ENCODE measurements around the gene SEPTIN8.
A peak's percentile ranks its signal among the peaks of the same experiment; 100 is the strongest.

The SEPTIN8 gene

GRCh38 chr5:132815454-132815853 lies 38.4 kb upstream of the SEPTIN8 start:
- Histone ChIP-seq H4K8ac (ENCODE audit: low read length) (no peak overlapping the region), H3K4me3 (ENCODE audit: insufficient read depth in 1 of 2, low read depth in 1 of 2, low read length in 2 of 2) (no peak overlapping the region), H4K91ac (ENCODE audit: low read length) (no peak overlapping the region), H2BK120ac (ENCODE audit: low read depth, low read length) (no peak overlapping the region), H3K27me3 (ENCODE audit: control insufficient read depth in 1 of 2, insufficient read depth in 1 of 2, low read length in 2 of 2) (peaks cover 15 to 33% of the 10 kb centered on the region in 2 experiments), H2AFZ (ENCODE audit: low read depth, low read length) (no peak overlapping the region), H3K14ac (ENCODE audit: low read length in 2 of 2) (no peak overlapping the region), H2BK15ac (ENCODE audit: low read depth, poor library complexity, severe bottlenecking) (no peak overlapping the region), H2AK5ac (ENCODE audit: low read length, severe bottlenecking) (no peak overlapping the region), H3K4me2 (ENCODE audit: low read length, poor library complexity, severe bottlenecking) (no peak overlapping the region), H3K79me1 (replicated peaks; ENCODE audit: low read length, poor library complexity, severe bottlenecking) (no peaks in the 10 kb centered on the region), H3K18ac (ENCODE audit: low read depth in 1 of 2, low read length in 2 of 2) (no peak overlapping the region), H3K27ac (ENCODE audit: low read length, poor library complexity, severe bottlenecking) (no peak overlapping the region), H3K23ac (ENCODE audit: low read length in 2 of 2) (no peak overlapping the region), H3K9me3 (ENCODE audit: control insufficient read depth, low read length) (no peaks in the 10 kb centered on the region), H3K4ac (ENCODE audit: low read depth in 1 of 2, low read length in 2 of 2) (no peak overlapping the region), H3K36me3 (ENCODE audit: control insufficient read depth in 1 of 2, insufficient read depth in 2 of 2, low read depth in 1 of 2, low read length in 2 of 2) (peaks cover 0 to 7% of the 10 kb centered on the region in 2 experiments), H2BK12ac (ENCODE audit: low read length in 2 of 2) (no peak overlapping the region), H3K4me1 (ENCODE audit: control insufficient read depth, insufficient read depth, low read depth, low read length) (peaks cover 19% of the 10 kb centered on the region), H3K9ac (ENCODE audit: low read length) (no peak overlapping the region), H2BK5ac (ENCODE audit: low read depth, low read length, poor library complexity, severe bottlenecking) (no peak overlapping the region)
- no CpG with 5 or more reads among the region's 1 CpG for WGBS
- no peak for DNase-seq

GRCh38 chr5:132814503-132815294 lies 37.7 kb upstream of the SEPTIN8 start:
- H3K14ac ChIP-seq (ENCODE audit: low read length in 2 of 2) = peak overlapping the region in 1 of 2 experiments; percentile 18
- no peaks in the 10 kb centered on the region for H3K79me1 ChIP-seq (replicated peaks; ENCODE audit: low read length, poor library complexity, severe bottlenecking)
- peak overlapping the region in 1 of 2 experiments; percentile 27 for H3K4me3 ChIP-seq (ENCODE audit: insufficient read depth in 1 of 2, low read depth in 1 of 2, low read length in 2 of 2)
- 63% methylated on average over 81 of the region's 81 CpGs for WGBS
- H4K91ac ChIP-seq (ENCODE audit: low read length) = peak overlapping the region; percentile 40
- H2BK5ac ChIP-seq (ENCODE audit: low read depth, low read length, poor library complexity, severe bottlenecking) = no peak overlapping the region
- no peak overlapping the region for H2AK5ac ChIP-seq (ENCODE audit: low read length, severe bottlenecking)
- H2AFZ ChIP-seq (ENCODE audit: low read depth, low read length) = peak overlapping the region; percentile 86
- peaks cover 0 to 7% of the 10 kb centered on the region in 2 experiments for H3K36me3 ChIP-seq (ENCODE audit: control insufficient read depth in 1 of 2, insufficient read depth in 2 of 2, low read depth in 1 of 2, low read length in 2 of 2)
- H3K27me3 ChIP-seq (ENCODE audit: control insufficient read depth in 1 of 2, insufficient read depth in 1 of 2, low read length in 2 of 2) = peaks cover 16 to 36% of the 10 kb centered on the region in 2 experiments
- H3K9me3 ChIP-seq (ENCODE audit: control insufficient read depth, low read length) = no peaks in the 10 kb centered on the region
- peaks cover 19% of the 10 kb centered on the region for H3K4me1 ChIP-seq (ENCODE audit: control insufficient read depth, insufficient read depth, low read depth, low read length)
- peak overlapping the region in 1 of 2 experiments; percentile 63 for H2BK12ac ChIP-seq (ENCODE audit: low read length in 2 of 2)
- H3K4ac ChIP-seq (ENCODE audit: low read depth in 1 of 2, low read length in 2 of 2) = no peak overlapping the region
- H2BK120ac ChIP-seq (ENCODE audit: low read depth, low read length) = no peak overlapping the region
- no peak overlapping the region for H3K23ac ChIP-seq (ENCODE audit: low read length in 2 of 2)
- peak overlapping the region; percentile 27 for H3K4me2 ChIP-seq (ENCODE audit: low read length, poor library complexity, severe bottlenecking)
- peak overlapping the region in 1 of 2 experiments; percentile 11 for H3K18ac ChIP-seq (ENCODE audit: low read depth in 1 of 2, low read length in 2 of 2)
- no peak overlapping the region for H2BK15ac ChIP-seq (ENCODE audit: low read depth, poor library complexity, severe bottlenecking)
- H3K27ac ChIP-seq (ENCODE audit: low read length, poor library complexity, severe bottlenecking) = no peak overlapping the region
- no peak overlapping the region for H3K9ac ChIP-seq (ENCODE audit: low read length)
- no peak for DNase-seq
- no peak overlapping the region for H4K8ac ChIP-seq (ENCODE audit: low read length)

- H3K4ac ChIP-seq (ENCODE audit: low read depth in 1 of 2, low read length in 2 of 2) = no peak overlapping the region
- H2BK12ac ChIP-seq (ENCODE audit: low read length in 2 of 2) = no peak overlapping the region
- no peak overlapping the region for H3K27ac ChIP-seq (ENCODE audit: low read length, poor library complexity, severe bottlenecking)
- H3K27me3 ChIP-seq (ENCODE audit: control insufficient read depth in 1 of 2, insufficient read depth in 1 of 2, low read length in 2 of 2) = peaks cover 20 to 40% of the 10 kb centered on the region in 2 experiments
- H3K23ac ChIP-seq (ENCODE audit: low read length in 2 of 2) = peak overlapping the region in 1 of 2 experiments; percentile 72
- 7% methylated on average over 96 of the region's 110 CpGs for WGBS
- H2BK15ac ChIP-seq (ENCODE audit: low read depth, poor library complexity, severe bottlenecking) = peak overlapping the region; percentile 7
- no peaks in the 10 kb centered on the region for H3K9me3 ChIP-seq (ENCODE audit: control insufficient read depth, low read length)
- peaks cover 19% of the 10 kb centered on the region for H3K4me1 ChIP-seq (ENCODE audit: control insufficient read depth, insufficient read depth, low read depth, low read length)
- no peak overlapping the region for H3K9ac ChIP-seq (ENCODE audit: low read length)
- H4K91ac ChIP-seq (ENCODE audit: low read length) = no peak overlapping the region
- peaks cover 0 to 7% of the 10 kb centered on the region in 2 experiments for H3K36me3 ChIP-seq (ENCODE audit: control insufficient read depth in 1 of 2, insufficient read depth in 2 of 2, low read depth in 1 of 2, low read length in 2 of 2)
- no peak overlapping the region for H2AK5ac ChIP-seq (ENCODE audit: low read length, severe bottlenecking)
- DNase-seq = peak; percentile 30
- H2AFZ ChIP-seq (ENCODE audit: low read depth, low read length) = peak overlapping the region; percentile 86
- peak overlapping the region in 1 of 2 experiments; percentile 34 for H3K18ac ChIP-seq (ENCODE audit: low read depth in 1 of 2, low read length in 2 of 2)
- H2BK120ac ChIP-seq (ENCODE audit: low read depth, low read length) = peak overlapping the region; percentile 34
- peak overlapping the region; percentile 97 for H3K4me2 ChIP-seq (ENCODE audit: low read length, poor library complexity, severe bottlenecking)
- H2BK5ac ChIP-seq (ENCODE audit: low read depth, low read length, poor library complexity, severe bottlenecking) = no peak overlapping the region
- H3K79me1 ChIP-seq (replicated peaks; ENCODE audit: low read length, poor library complexity, severe bottlenecking) = no peaks in the 10 kb centered on the region
- no peak overlapping the region for H3K14ac ChIP-seq (ENCODE audit: low read length in 2 of 2)
- H4K8ac ChIP-seq (ENCODE audit: low read length) = peak overlapping the region; percentile 71
- H3K4me3 ChIP-seq (ENCODE audit: insufficient read depth in 1 of 2, low read depth in 1 of 2, low read length in 2 of 2) = peak overlapping the region in 1 of 2 experiments; percentile 57
Observed at GRCh38 chr5:132813599-132814502, 36.8 kb upstream of the SEPTIN8 start.

Measured in mesenchymal stem cell (in vitro differentiated cells and primary cell).